HEK293 (cell line): ENCODE measurements around the gene C17orf107.

Experiments
- ZNF239 ChIP-seq: fragments of 450-650 bp; formaldehyde crosslinking; IDR thresholded peaks from 2 replicates; pipeline ENCODE4 v1.5.1; 2016; ENCODE audit warnings: missing biosample characterization, missing genetic modification characterization
- TF ChIP-seq, protein P1 (sequence below): fragments of 450-650 bp; formaldehyde crosslinking; IDR thresholded peaks from 2 replicates; pipeline ENCODE4 v1.5.1; 2016; ENCODE audit warnings: missing biosample characterization, missing genetic modification characterization, low read depth
- TF ChIP-seq, protein P2 (sequence below): fragments of 450-650 bp; formaldehyde crosslinking; IDR thresholded peaks from 2 replicates; pipeline ENCODE4 v1.5.1; 2016; ENCODE audit warnings: missing biosample characterization, missing genetic modification characterization

DNA sequence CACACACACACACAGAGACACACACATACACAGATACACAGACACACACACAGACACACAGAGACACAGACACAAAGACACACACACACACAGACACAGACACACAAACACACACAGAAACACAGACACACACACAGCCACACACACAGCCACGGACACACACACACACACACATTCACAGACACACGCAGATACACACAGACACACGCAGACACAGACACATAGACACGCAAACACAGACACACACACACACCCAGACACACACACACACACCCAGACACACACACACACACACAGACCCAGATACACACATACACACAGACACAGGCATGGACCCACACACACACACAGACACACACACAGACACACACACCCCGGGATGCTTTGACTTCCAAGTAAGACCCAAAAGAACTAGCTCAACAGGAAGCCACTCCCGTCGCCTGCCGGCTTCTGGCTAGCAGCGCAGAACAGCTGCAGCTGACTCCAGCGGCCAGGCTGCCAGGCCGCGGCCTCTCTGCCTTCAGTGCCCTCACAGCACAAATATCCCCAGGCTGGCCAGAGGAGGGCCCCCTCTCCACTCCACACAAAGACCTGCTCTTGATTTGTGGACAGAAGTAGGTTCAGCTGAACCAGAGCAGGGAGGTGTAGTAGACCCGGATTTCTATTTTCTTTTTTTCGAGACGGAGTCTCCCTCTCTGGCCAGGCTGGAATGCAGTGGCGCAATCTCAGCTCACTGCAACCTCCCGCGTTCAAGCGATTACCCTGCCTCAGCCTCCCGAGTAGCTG is 9.6 kb downstream of the C17orf107 start:
- TF ChIP-seq ZNF239 = peak; percentile 45; the same call in 1 of the 2 replicates
- TF ChIP-seq, protein P1, sequence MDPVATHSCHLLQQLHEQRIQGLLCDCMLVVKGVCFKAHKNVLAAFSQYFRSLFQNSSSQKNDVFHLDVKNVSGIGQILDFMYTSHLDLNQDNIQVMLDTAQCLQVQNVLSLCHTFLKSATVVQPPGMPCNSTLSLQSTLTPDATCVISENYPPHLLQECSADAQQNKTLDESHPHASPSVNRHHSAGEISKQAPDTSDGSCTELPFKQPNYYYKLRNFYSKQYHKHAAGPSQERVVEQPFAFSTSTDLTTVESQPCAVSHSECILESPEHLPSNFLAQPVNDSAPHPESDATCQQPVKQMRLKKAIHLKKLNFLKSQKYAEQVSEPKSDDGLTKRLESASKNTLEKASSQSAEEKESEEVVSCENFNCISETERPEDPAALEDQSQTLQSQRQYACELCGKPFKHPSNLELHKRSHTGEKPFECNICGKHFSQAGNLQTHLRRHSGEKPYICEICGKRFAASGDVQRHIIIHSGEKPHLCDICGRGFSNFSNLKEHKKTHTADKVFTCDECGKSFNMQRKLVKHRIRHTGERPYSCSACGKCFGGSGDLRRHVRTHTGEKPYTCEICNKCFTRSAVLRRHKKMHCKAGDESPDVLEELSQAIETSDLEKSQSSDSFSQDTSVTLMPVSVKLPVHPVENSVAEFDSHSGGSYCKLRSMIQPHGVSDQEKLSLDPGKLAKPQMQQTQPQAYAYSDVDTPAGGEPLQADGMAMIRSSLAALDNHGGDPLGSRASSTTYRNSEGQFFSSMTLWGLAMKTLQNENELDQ (tag by site-specific recombination) = no peak
- TF ChIP-seq, protein P2, sequence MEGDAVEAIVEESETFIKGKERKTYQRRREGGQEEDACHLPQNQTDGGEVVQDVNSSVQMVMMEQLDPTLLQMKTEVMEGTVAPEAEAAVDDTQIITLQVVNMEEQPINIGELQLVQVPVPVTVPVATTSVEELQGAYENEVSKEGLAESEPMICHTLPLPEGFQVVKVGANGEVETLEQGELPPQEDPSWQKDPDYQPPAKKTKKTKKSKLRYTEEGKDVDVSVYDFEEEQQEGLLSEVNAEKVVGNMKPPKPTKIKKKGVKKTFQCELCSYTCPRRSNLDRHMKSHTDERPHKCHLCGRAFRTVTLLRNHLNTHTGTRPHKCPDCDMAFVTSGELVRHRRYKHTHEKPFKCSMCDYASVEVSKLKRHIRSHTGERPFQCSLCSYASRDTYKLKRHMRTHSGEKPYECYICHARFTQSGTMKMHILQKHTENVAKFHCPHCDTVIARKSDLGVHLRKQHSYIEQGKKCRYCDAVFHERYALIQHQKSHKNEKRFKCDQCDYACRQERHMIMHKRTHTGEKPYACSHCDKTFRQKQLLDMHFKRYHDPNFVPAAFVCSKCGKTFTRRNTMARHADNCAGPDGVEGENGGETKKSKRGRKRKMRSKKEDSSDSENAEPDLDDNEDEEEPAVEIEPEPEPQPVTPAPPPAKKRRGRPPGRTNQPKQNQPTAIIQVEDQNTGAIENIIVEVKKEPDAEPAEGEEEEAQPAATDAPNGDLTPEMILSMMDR (tag by site-specific recombination) = peak; percentile 82
